Right lobe of liver (tissue), 4 donors: ENCODE data around the gene PRSS27.

ENCODE experiments used
- CTCF ChIP-seq, 4 donors: fragments of 200-600 bp in 3 of 4; fragments of 450-650 bp in 1 of 4; IDR thresholded peaks; one replicate each; pipeline versions ENCODE4 v1.5.1 to v1.8.0; 2016 to 2022; ENCODE audit warnings: antibody characterized with exemption in 4 of 4, mild to moderate bottlenecking in 2 of 4
- POLR2A ChIP-seq: fragments of 450-650 bp; IDR thresholded peaks from one replicate; pipeline ENCODE4 v1.6.1; 2017; ENCODE audit warnings: antibody characterized with exemption, mild to moderate bottlenecking
- donor health status: DM: no; HTN: no; CAD: no.
- donor health status: DM: no; HTN: no; CAD: no.
- donor health status: DM: no; HTN: yes; CAD: no.

GRCh38 chr16:2748757-2749455 is 28.9 kb upstream of the PRSS27 start:
- TF ChIP-seq CTCF (IDR thresholded peaks at IDR 0.05) = no peak
- TF ChIP-seq POLR2A = no peak
